IPS-18a (cell line): ENCODE results near the gene ROM1.

Source experiments
- H3K27ac ChIP-seq: one replicate; pipeline ENCODE4 v1.5.1; 2013; ENCODE audit warnings: low read length
- H3K27me3 ChIP-seq: one replicate; pipeline ENCODE4 v1.6.1; 2013; ENCODE audit warnings: mild to moderate bottlenecking, low read length; ENCODE audit not compliant: control insufficient read depth, insufficient read depth
- H3K36me3 ChIP-seq: one replicate; pipeline ENCODE4 v1.6.1; 2013; ENCODE audit warnings: low read depth, low read length; ENCODE audit not compliant: control insufficient read depth
- H3K4me1 ChIP-seq: one replicate; pipeline ENCODE4 v1.6.1; 2013; ENCODE audit warnings: low read depth, low read length; ENCODE audit not compliant: control insufficient read depth
- H3K4me3 ChIP-seq: one replicate; pipeline ENCODE4 v1.5.1; 2013; ENCODE audit warnings: low read length
- H3K9ac ChIP-seq: one replicate; pipeline ENCODE4 v1.6.1; 2013; ENCODE audit warnings: mild to moderate bottlenecking, low read length, moderate library complexity
- H3K9me3 ChIP-seq: one replicate; pipeline ENCODE4 v1.6.1; 2013; ENCODE audit warnings: low read depth, low read length; ENCODE audit not compliant: control insufficient read depth

The ROM1 gene

GRCh38 chr11:62603072-62603408 lies 10.0 kb upstream of the ROM1 start:
- Histone ChIP-seq H3K27ac (no peak overlapping the region), H3K9ac (peak overlapping the region; percentile 83), H3K4me3 (peak overlapping the region; percentile 92), H3K4me1 (peaks cover 27% of the 10 kb centered on the region), H3K27me3 (peaks cover 16% of the 10 kb centered on the region), H3K36me3 (peaks cover 13% of the 10 kb centered on the region), H3K9me3 (no peaks in the 10 kb centered on the region)

GRCh38 chr11:62603776-62604299 lies 9.2 kb upstream of the ROM1 start:
- H3K36me3 ChIP-seq: peaks cover 5% of the 10 kb centered on the region
- H3K4me1 ChIP-seq: peaks cover 25% of the 10 kb centered on the region
- H3K9ac ChIP-seq: no peak overlapping the region
- peak overlapping the region; percentile 92 for H3K4me3 ChIP-seq
- no peaks in the 10 kb centered on the region for H3K9me3 ChIP-seq
- H3K27me3 ChIP-seq: peaks cover 16% of the 10 kb centered on the region
- H3K27ac ChIP-seq: no peak overlapping the region

GRCh38 chr11:62604460-62605120 lies 8.5 kb upstream of the ROM1 start:
- no peak overlapping the region for H3K9ac ChIP-seq
- H3K27me3 ChIP-seq: peaks cover 16% of the 10 kb centered on the region
- no peak overlapping the region for H3K4me3 ChIP-seq
- no peak overlapping the region for H3K27ac ChIP-seq
- peaks cover 20% of the 10 kb centered on the region for H3K4me1 ChIP-seq
- H3K9me3 ChIP-seq: no peaks in the 10 kb centered on the region
- H3K36me3 ChIP-seq: peaks cover 4% of the 10 kb centered on the region

- Histone ChIP-seq H3K27ac (no peak overlapping the region), H3K4me1 (peaks cover 12% of the 10 kb centered on the region), H3K27me3 (peaks cover 16% of the 10 kb centered on the region), H3K9me3 (no peaks in the 10 kb centered on the region), H3K36me3 (no peaks in the 10 kb centered on the region), H3K4me3 (no peak overlapping the region), H3K9ac (no peak overlapping the region)
These were observed 7.6 kb upstream of the ROM1 start for GRCh38 chr11:62605467-62605866.

GRCh38 chr11:62605902-62606301 lies 7.2 kb upstream of the ROM1 start:
- H3K36me3 ChIP-seq: no peaks in the 10 kb centered on the region
- peaks cover 16% of the 10 kb centered on the region for H3K27me3 ChIP-seq

GRCh38 chr11:62607714-62608113 lies 5.3 kb upstream of the ROM1 start:
- H3K9ac ChIP-seq: no peak overlapping the region
- H3K36me3 ChIP-seq: no peaks in the 10 kb centered on the region
- H3K4me1 ChIP-seq: peaks cover 11% of the 10 kb centered on the region
- H3K9me3 ChIP-seq: no peaks in the 10 kb centered on the region
- H3K27ac ChIP-seq: no peak overlapping the region
- peaks cover 26% of the 10 kb centered on the region for H3K27me3 ChIP-seq
- H3K4me3 ChIP-seq: no peak overlapping the region

More at GRCh38 chr11:62605902-62606301, 7.2 kb upstream of the ROM1 start:
- Histone ChIP-seq H3K4me3 (no peak overlapping the region), H3K4me1 (peaks cover 11% of the 10 kb centered on the region), H3K9ac (no peak overlapping the region), H3K27ac (no peak overlapping the region), H3K9me3 (no peaks in the 10 kb centered on the region)

- H3K4me3 ChIP-seq: no peak overlapping the region
- H3K4me1 ChIP-seq: peaks cover 8% of the 10 kb centered on the region
- no peak overlapping the region for H3K27ac ChIP-seq
- no peaks in the 10 kb centered on the region for H3K36me3 ChIP-seq
- H3K9me3 ChIP-seq: no peaks in the 10 kb centered on the region
- no peak overlapping the region for H3K9ac ChIP-seq
- H3K27me3 ChIP-seq: peaks cover 15% of the 10 kb centered on the region
These were observed 4.3 kb upstream of the ROM1 start for GRCh38 chr11:62608776-62609175.

GRCh38 chr11:62610403-62610802 lies 2.7 kb upstream of the ROM1 start:
- no peak overlapping the region for H3K27ac ChIP-seq
- H3K27me3 ChIP-seq: peaks cover 11% of the 10 kb centered on the region
- H3K9ac ChIP-seq: no peak overlapping the region
- H3K4me3 ChIP-seq: no peak overlapping the region
- no peaks in the 10 kb centered on the region for H3K9me3 ChIP-seq
- H3K36me3 ChIP-seq: peaks cover 3% of the 10 kb centered on the region
- H3K4me1 ChIP-seq: no peaks in the 10 kb centered on the region

GRCh38 chr11:62610814-62611704 lies 2.0 kb upstream of the ROM1 start:
- Histone ChIP-seq H3K9ac (no peak overlapping the region), H3K27ac (no peak overlapping the region), H3K9me3 (no peaks in the 10 kb centered on the region), H3K36me3 (peaks cover 3% of the 10 kb centered on the region), H3K27me3 (peaks cover 11% of the 10 kb centered on the region), H3K4me3 (peak overlapping the region; percentile 71), H3K4me1 (no peaks in the 10 kb centered on the region)

- Histone ChIP-seq H3K9ac (peak overlapping the region; percentile 33), H3K27me3 (peaks cover 11% of the 10 kb centered on the region), H3K4me1 (no peaks in the 10 kb centered on the region), H3K36me3 (peaks cover 3% of the 10 kb centered on the region), H3K4me3 (peak overlapping the region; percentile 71), H3K27ac (no peak overlapping the region), H3K9me3 (no peaks in the 10 kb centered on the region)
These were observed 1.2 kb upstream of the ROM1 start for GRCh38 chr11:62611705-62612365.

GRCh38 chr11:62613291-62613778 lies 278 bp downstream of the ROM1 start:
- H3K27ac ChIP-seq: no peak overlapping the region

More at GRCh38 chr11:62613291-62613778, 278 bp downstream of the ROM1 start:
- Histone ChIP-seq H3K4me3 (peak overlapping the region; percentile 71), H3K9me3 (no peaks in the 10 kb centered on the region), H3K27me3 (peaks cover 11% of the 10 kb centered on the region), H3K36me3 (peaks cover 3% of the 10 kb centered on the region), H3K4me1 (no peaks in the 10 kb centered on the region), H3K9ac (no peak overlapping the region)
